HEK293 (cell line): ENCODE data around the gene EDNRB.

ENCODE experiments used
- CTCF ChIA-PET: fragments of 350-600 bp; formaldehyde crosslinking; extraction: SDS; loops from one replicate; lab custom pipeline; 2021; ENCODE audit warnings: antibody characterized with exemption; lab: Yijun Ruan, JAX
- POLR2A ChIA-PET: fragments of 300-600 bp; formaldehyde crosslinking; extraction: SDS; loops from one replicate; lab custom pipeline; 2020; ENCODE audit warnings: antibody characterized with exemption, inconsistent platforms; lab: Yijun Ruan, JAX
- H3K27ac ChIP-seq: fragments of 200-500 bp; sonication (Bioruptor generic); 2 replicates; pipeline ENCODE4 v1.5.1; 2014; ENCODE audit warnings: low read depth, low read length, control low read depth, inconsistent platforms; ENCODE audit errors: extremely low read depth
- H3K36me3 ChIP-seq, 2 experiments: fragments of 200-500 bp in 1 of 2; sonication (Bioruptor generic) in 1 of 2; 1 replicate in 1 of 2; 2 replicates in 1 of 2; pipeline ENCODE4 v1.5.1; 2014 to 2017; ENCODE audit warnings: inconsistent platforms in 2 of 2, low read length in 2 of 2; ENCODE audit not compliant: control insufficient read depth in 2 of 2, insufficient read depth in 1 of 2
- H3K4me1 ChIP-seq: fragments of 200-500 bp; sonication (Bioruptor generic); 2 replicates; pipeline ENCODE4 v1.5.1; 2014; ENCODE audit warnings: mild to moderate bottlenecking, low read length, inconsistent platforms; ENCODE audit not compliant: control insufficient read depth, insufficient read depth
- H3K4me3 ChIP-seq: 2 replicates; pipeline ENCODE4 v1.5.1; 2011; ENCODE audit warnings: low read depth, mild to moderate bottlenecking, control low read depth, low read length, moderate library complexity
- H3K9me3 ChIP-seq: fragments of 200-500 bp; sonication (Bioruptor generic); 2 replicates; pipeline ENCODE4 v1.5.1; 2014; ENCODE audit warnings: low read depth, low read length, inconsistent platforms; ENCODE audit not compliant: control insufficient read depth, insufficient read depth
- ATF2 ChIP-seq: fragments of 450-650 bp; formaldehyde crosslinking; IDR thresholded peaks from 2 replicates; pipeline ENCODE4 v1.5.1; 2016; ENCODE audit warnings: missing biosample characterization, missing genetic modification characterization, low read depth
- GLIS1 ChIP-seq: fragments of 450-650 bp; formaldehyde crosslinking; IDR thresholded peaks from 2 replicates; pipeline ENCODE4 v1.5.1; 2016; ENCODE audit warnings: missing biosample characterization, missing genetic modification characterization
- SALL2 ChIP-seq: fragments of 450-650 bp; formaldehyde crosslinking; IDR thresholded peaks from 2 replicates; pipeline ENCODE4 v1.5.0; 2017; ENCODE audit warnings: missing biosample characterization, mild to moderate bottlenecking, missing genetic modification characterization, borderline replicate concordance
- SP2 ChIP-seq: fragments of 450-650 bp; formaldehyde crosslinking; IDR thresholded peaks from 2 replicates; pipeline ENCODE4 v1.5.1; 2016; ENCODE audit warnings: missing biosample characterization, missing genetic modification characterization
- ZBTB17 ChIP-seq: fragments of 450-650 bp; formaldehyde crosslinking; IDR thresholded peaks from 2 replicates; pipeline ENCODE4 v1.5.1; 2016; ENCODE audit warnings: missing biosample characterization, missing genetic modification characterization
- ZIC2 ChIP-seq: fragments of 450-650 bp; formaldehyde crosslinking; IDR thresholded peaks from 2 replicates; pipeline ENCODE4 v1.5.1; 2016; ENCODE audit warnings: missing biosample characterization, missing genetic modification characterization
- ZNF211 ChIP-seq: fragments of 450-650 bp; formaldehyde crosslinking; IDR thresholded peaks from 2 replicates; pipeline ENCODE4 v1.5.1; 2016; ENCODE audit warnings: low read depth, missing biosample characterization, missing genetic modification characterization
- ZNF473 ChIP-seq: fragments of 450-650 bp; formaldehyde crosslinking; IDR thresholded peaks from 2 replicates; pipeline ENCODE4 v1.5.1; 2017; ENCODE audit warnings: missing biosample characterization, missing genetic modification characterization
- ZNF530 ChIP-seq: fragments of 450-650 bp; formaldehyde crosslinking; IDR thresholded peaks from 2 replicates; pipeline ENCODE4 v1.5.1; 2016; ENCODE audit warnings: low read depth, missing biosample characterization, missing genetic modification characterization
- ZNF626 ChIP-seq: fragments of 450-650 bp; sonication (Bioruptor Pico); formaldehyde crosslinking; IDR thresholded peaks from 2 replicates; pipeline ENCODE4 v1.5.1; 2018; ENCODE audit warnings: missing biosample characterization, missing genetic modification characterization, inconsistent platforms
- ZNF768 ChIP-seq: fragments of 450-650 bp; formaldehyde crosslinking; IDR thresholded peaks from 2 replicates; pipeline ENCODE4 v1.5.1; 2018; ENCODE audit warnings: missing biosample characterization, mild to moderate bottlenecking, missing genetic modification characterization
- ZSCAN30 ChIP-seq: fragments of 450-650 bp; IDR thresholded peaks from 2 replicates; pipeline ENCODE4 v1.5.1; 2018; ENCODE audit warnings: missing biosample characterization, mild to moderate bottlenecking, missing genetic modification characterization, moderate library complexity
- TF ChIP-seq, protein P1 (sequence below): fragments of 450-650 bp; formaldehyde crosslinking; IDR thresholded peaks from 2 replicates; pipeline ENCODE4 v1.5.1; 2017; ENCODE audit warnings: missing biosample characterization, missing genetic modification characterization
- TF ChIP-seq, protein P2 (sequence below): fragments of 450-650 bp; formaldehyde crosslinking; IDR thresholded peaks from 2 replicates; pipeline ENCODE4 v1.5.1; 2016; ENCODE audit warnings: missing biosample characterization, missing genetic modification characterization
- TF ChIP-seq, protein P3 (sequence below): fragments of 450-650 bp; formaldehyde crosslinking; IDR thresholded peaks from 2 replicates; pipeline ENCODE4 v1.5.1; 2016; ENCODE audit warnings: missing biosample characterization, missing genetic modification characterization
- TF ChIP-seq, protein P4 (sequence below): fragments of 450-650 bp; formaldehyde crosslinking; IDR thresholded peaks from 2 replicates; pipeline ENCODE4; 2016; ENCODE audit warnings: missing biosample characterization, missing genetic modification characterization
- TF ChIP-seq, protein P5 (sequence below): fragments of 450-650 bp; formaldehyde crosslinking; IDR thresholded peaks from 2 replicates; pipeline ENCODE4 v1.5.1; 2017; ENCODE audit warnings: missing biosample characterization, missing genetic modification characterization

EDNRB gene

DNA sequence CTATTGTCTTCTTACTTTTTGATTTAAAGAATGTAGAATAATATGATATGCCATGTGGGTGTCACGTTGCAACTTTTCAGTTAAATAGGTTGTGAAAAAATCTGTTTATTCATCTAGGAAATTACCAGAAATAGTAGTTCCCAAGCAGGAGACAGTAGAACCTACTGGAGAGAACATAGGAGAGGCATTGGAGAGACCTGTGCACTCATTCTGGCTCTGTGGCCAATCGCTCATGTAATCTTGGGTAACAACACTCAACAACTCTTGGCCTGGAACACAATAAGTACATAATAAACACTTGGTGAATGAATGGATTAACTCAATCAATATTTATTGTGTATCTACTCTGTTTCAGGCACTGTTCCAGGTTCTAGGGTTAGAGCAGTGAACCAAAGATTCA lies 35.3 kb downstream of the EDNRB start:
- Histone ChIP-seq H3K9me3 (no peaks in the 10 kb centered on the region), H3K27ac (no peak overlapping the region), H3K4me1 (no peaks in the 10 kb centered on the region), H3K36me3 (no peaks in the 10 kb centered on the region), H3K4me3 (no peak overlapping the region)
- ChIA-PET POLR2A (no interaction called here), CTCF (no interaction called here)
- TF ChIP-seq ZNF626 (no peak), ZSCAN30 (tag by site-specific recombination) (no peak), ZNF473 (tag by site-specific recombination) (no peak), ZBTB17 (tag by site-specific recombination) (no peak), ZNF211 (tag by site-specific recombination) (no peak)
- TF ChIP-seq, protein P1, sequence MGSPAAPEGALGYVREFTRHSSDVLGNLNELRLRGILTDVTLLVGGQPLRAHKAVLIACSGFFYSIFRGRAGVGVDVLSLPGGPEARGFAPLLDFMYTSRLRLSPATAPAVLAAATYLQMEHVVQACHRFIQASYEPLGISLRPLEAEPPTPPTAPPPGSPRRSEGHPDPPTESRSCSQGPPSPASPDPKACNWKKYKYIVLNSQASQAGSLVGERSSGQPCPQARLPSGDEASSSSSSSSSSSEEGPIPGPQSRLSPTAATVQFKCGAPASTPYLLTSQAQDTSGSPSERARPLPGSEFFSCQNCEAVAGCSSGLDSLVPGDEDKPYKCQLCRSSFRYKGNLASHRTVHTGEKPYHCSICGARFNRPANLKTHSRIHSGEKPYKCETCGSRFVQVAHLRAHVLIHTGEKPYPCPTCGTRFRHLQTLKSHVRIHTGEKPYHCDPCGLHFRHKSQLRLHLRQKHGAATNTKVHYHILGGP (tag by site-specific recombination): no peak
- TF ChIP-seq, protein P2, sequence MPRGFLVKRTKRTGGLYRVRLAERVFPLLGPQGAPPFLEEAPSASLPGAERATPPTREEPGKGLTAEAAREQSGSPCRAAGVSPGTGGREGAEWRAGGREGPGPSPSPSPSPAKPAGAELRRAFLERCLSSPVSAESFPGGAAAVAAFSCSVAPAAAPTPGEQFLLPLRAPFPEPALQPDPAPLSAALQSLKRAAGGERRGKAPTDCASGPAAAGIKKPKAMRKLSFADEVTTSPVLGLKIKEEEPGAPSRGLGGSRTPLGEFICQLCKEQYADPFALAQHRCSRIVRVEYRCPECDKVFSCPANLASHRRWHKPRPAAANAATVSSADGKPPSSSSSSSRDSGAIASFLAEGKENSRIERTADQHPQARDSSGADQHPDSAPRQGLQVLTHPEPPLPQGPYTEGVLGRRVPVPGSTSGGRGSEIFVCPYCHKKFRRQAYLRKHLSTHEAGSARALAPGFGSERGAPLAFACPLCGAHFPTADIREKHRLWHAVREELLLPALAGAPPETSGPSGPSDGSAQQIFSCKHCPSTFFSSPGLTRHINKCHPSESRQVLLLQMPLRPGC: no peak

DNA sequence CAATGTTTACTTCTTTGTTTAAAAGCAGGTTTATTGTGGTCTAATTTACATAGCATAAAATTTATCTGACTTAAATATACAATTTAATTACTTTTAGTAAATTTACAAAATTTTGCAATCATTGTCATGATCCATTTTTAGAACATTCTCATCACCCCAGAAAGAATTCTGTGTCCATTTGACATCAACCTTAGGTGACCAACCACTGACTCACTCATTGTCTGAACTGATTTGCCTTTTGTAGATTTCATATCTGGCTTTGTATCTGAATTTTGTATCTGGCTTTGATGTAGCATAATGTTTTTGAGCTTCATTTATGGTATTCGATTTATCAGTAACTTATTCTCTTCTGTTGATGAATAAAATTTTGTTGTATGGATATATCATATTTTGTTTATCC lies 40.4 kb downstream of the EDNRB start:
- no peaks in the 10 kb centered on the region for H3K4me1 ChIP-seq
- ChIA-PET POLR2A (no interaction called here), CTCF (no interaction called here)
- H3K27ac ChIP-seq: no peak overlapping the region
- TF ChIP-seq ZNF530 (tag by site-specific recombination): no peak
- no peak for TF ChIP-seq ZIC2
- no peak for TF ChIP-seq GLIS1 (tag by site-specific recombination)
- TF ChIP-seq, protein P3, sequence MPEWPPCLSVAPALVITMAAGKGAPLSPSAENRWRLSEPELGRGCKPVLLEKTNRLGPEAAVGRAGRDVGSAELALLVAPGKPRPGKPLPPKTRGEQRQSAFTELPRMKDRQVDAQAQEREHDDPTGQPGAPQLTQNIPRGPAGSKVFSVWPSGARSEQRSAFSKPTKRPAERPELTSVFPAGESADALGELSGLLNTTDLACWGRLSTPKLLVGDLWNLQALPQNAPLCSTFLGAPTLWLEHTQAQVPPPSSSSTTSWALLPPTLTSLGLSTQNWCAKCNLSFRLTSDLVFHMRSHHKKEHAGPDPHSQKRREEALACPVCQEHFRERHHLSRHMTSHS (tag by site-specific recombination): no peak
- TF ChIP-seq SP2 (tag by site-specific recombination): no peak
- TF ChIP-seq ATF2 (tag by site-specific recombination): no peak
- TF ChIP-seq ZNF768 (tag by site-specific recombination): no peak
- TF ChIP-seq, protein P4, sequence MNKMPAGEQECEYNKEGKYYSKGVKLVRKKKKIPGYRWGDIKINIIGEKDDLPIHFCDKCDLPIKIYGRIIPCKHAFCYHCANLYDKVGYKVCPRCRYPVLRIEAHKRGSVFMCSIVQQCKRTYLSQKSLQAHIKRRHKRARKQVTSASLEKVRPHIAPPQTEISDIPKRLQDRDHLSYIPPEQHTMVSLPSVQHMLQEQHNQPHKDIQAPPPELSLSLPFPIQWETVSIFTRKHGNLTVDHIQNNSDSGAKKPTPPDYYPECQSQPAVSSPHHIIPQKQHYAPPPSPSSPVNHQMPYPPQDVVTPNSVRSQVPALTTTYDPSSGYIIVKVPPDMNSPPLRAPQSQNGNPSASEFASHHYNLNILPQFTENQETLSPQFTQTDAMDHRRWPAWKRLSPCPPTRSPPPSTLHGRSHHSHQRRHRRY (tag by site-specific recombination): no peak
- no peak for TF ChIP-seq SALL2 (tag by site-specific recombination)
- H3K9me3 ChIP-seq: no peaks in the 10 kb centered on the region
- H3K36me3 ChIP-seq: no peaks in the 10 kb centered on the region
- H3K4me3 ChIP-seq: no peak overlapping the region

DNA sequence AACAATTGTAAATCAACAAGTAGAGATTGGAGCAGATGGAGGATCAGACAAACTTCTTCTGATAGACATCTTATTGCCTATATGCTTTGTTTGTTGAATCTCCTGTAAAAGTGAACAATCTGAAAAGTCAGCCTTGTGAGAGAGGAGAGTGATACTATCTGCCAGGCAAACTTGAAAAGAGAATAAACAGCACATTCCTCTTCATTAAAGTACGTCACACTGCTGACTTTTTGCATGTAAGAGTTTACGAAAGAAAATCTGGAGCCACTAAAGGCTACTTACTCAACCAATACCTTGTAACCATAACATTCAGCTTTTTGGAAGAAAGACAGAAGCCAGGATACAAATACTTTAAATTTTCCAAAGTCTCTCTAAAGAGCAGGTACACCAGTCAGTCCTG lies 42.5 kb downstream of the EDNRB start:
- ChIA-PET POLR2A (no interaction called here), CTCF (no interaction called here)
- Histone ChIP-seq H3K36me3 (no peaks in the 10 kb centered on the region), H3K4me3 (no peak overlapping the region), H3K9me3 (no peaks in the 10 kb centered on the region), H3K4me1 (no peaks in the 10 kb centered on the region), H3K27ac (no peak overlapping the region)
- no peak for TF ChIP-seq ZNF473 (tag by site-specific recombination)
- TF ChIP-seq, protein P5, sequence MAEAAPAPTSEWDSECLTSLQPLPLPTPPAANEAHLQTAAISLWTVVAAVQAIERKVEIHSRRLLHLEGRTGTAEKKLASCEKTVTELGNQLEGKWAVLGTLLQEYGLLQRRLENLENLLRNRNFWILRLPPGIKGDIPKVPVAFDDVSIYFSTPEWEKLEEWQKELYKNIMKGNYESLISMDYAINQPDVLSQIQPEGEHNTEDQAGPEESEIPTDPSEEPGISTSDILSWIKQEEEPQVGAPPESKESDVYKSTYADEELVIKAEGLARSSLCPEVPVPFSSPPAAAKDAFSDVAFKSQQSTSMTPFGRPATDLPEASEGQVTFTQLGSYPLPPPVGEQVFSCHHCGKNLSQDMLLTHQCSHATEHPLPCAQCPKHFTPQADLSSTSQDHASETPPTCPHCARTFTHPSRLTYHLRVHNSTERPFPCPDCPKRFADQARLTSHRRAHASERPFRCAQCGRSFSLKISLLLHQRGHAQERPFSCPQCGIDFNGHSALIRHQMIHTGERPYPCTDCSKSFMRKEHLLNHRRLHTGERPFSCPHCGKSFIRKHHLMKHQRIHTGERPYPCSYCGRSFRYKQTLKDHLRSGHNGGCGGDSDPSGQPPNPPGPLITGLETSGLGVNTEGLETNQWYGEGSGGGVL (tag by site-specific recombination): no peak
